CD14-positive monocyte (primary cell): ENCODE results near the gene PHF12. TPM values are rescaled to one million over a fixed set of nuclear protein-coding genes. Genes with fewer than 3 reads are reported as not detected.
A peak's percentile ranks its signal among the peaks of the same experiment; 100 is the strongest.

Source experiments
- DNase-seq, 3 donors: peaks; one replicate each; pipeline ENCODE4 v3.0.0-alpha.2; 2011 to 2022
- H2AFZ ChIP-seq: 2 replicates; pipeline ENCODE4 v1.6.0; 2012; ENCODE audit warnings: mild to moderate bottlenecking, low read depth, low read length, inconsistent platforms; ENCODE audit not compliant: insufficient read depth, poor library complexity, severe bottlenecking
- H3K27ac ChIP-seq, 2 donors: 1 replicate in 1 of 2; 2 replicates in 1 of 2; pipeline ENCODE4 v1.5.1; 2012 to 2013; ENCODE audit warnings: low read length in 2 of 2, control low read depth in 1 of 2, inconsistent platforms in 1 of 2, low read depth in 1 of 2, mild to moderate bottlenecking in 1 of 2
- H3K27me3 ChIP-seq, 2 donors: one replicate each; pipeline versions ENCODE4 v1.6.0 to v1.6.1; 2011 to 2013; ENCODE audit warnings: low read length in 2 of 2; ENCODE audit not compliant: control insufficient read depth in 2 of 2, insufficient read depth in 2 of 2
- H3K36me3 ChIP-seq, 2 donors: replicated peaks in 1 of 2; 1 replicate in 1 of 2; 2 replicates in 1 of 2; pipeline versions ENCODE4 v1.5.1 to v1.6.1; 2012 to 2013; ENCODE audit warnings: low read length in 2 of 2, control low read depth in 1 of 2, inconsistent platforms in 1 of 2, mild to moderate bottlenecking in 1 of 2; ENCODE audit not compliant: insufficient read depth in 2 of 2, control insufficient read depth in 1 of 2
- H3K4me1 ChIP-seq, 2 donors: 1 replicate in 1 of 2; 2 replicates in 1 of 2; pipeline versions ENCODE4 v1.5.1 to v1.6.1; 2012 to 2013; ENCODE audit warnings: low read length in 2 of 2, control low read depth in 1 of 2, inconsistent platforms in 1 of 2, mild to moderate bottlenecking in 1 of 2, moderate library complexity in 1 of 2; ENCODE audit not compliant: insufficient read depth in 2 of 2, control insufficient read depth in 1 of 2
- H3K4me2 ChIP-seq: replicated peaks from 2 replicates; pipeline ENCODE3; 2012; ENCODE audit warnings: low read length, moderate library complexity, mild to moderate bottlenecking; ENCODE audit not compliant: poor library complexity, severe bottlenecking; ENCODE audit errors: extremely low read depth
- H3K4me3 ChIP-seq, 3 experiments: fragments of 200-600 bp in 1 of 3; sonication (generic) in 1 of 3; replicated peaks in 1 of 3; 1 replicate in 2 of 3; 2 replicates in 1 of 3; pipeline ENCODE4 v1.5.1; 2011 to 2013; ENCODE audit warnings: low read length in 3 of 3, mild to moderate bottlenecking in 3 of 3, control low read depth in 2 of 3, low read depth in 2 of 3, inconsistent platforms in 1 of 3, moderate library complexity in 1 of 3
- H3K79me2 ChIP-seq: 2 replicates; pipeline ENCODE4 v1.6.0; 2012; ENCODE audit warnings: mild to moderate bottlenecking, control low read depth, inconsistent platforms, low read length, moderate library complexity; ENCODE audit not compliant: insufficient read depth
- H3K9ac ChIP-seq: 2 replicates; pipeline ENCODE4 v1.6.0; 2017; ENCODE audit warnings: low read length, mild to moderate bottlenecking; ENCODE audit not compliant: insufficient read depth, poor library complexity, severe bottlenecking
- H3K9me3 ChIP-seq, 2 donors: replicated peaks in 1 of 2; 1 replicate in 1 of 2; 2 replicates in 1 of 2; pipeline versions ENCODE4 v1.5.1 to v1.6.1; 2012 to 2013; ENCODE audit warnings: low read length in 2 of 2, control low read depth in 1 of 2; ENCODE audit not compliant: control insufficient read depth in 1 of 2, insufficient read depth in 1 of 2
- H4K20me1 ChIP-seq: 2 replicates; pipeline ENCODE4 v1.6.0; 2012; ENCODE audit warnings: mild to moderate bottlenecking, low read length, control low read depth, moderate library complexity; ENCODE audit not compliant: insufficient read depth
- H3K27ac Mint-ChIP-seq, 7 donors: one replicate each; pipeline ENCODE4 v1.8.0; 2020; ENCODE audit warnings: mild to moderate bottlenecking in 7 of 7, mixed read lengths in 7 of 7, moderate library complexity in 6 of 7, inconsistent platforms in 2 of 7
- H3K27me3 Mint-ChIP-seq, 3 donors: one replicate each; pipeline ENCODE4 v1.8.0; 2021 to 2022; ENCODE audit warnings: low read depth in 3 of 3, mild to moderate bottlenecking in 3 of 3, mixed read lengths in 3 of 3, moderate library complexity in 3 of 3, inconsistent platforms in 1 of 3
- H3K36me3 Mint-ChIP-seq, 2 donors: one replicate each; pipeline ENCODE4 v1.8.0; 2020; ENCODE audit warnings: mixed read lengths in 2 of 2, inconsistent platforms in 1 of 2, mild to moderate bottlenecking in 1 of 2
- H3K4me1 Mint-ChIP-seq: one replicate; pipeline ENCODE4 v1.8.0; 2020; ENCODE audit warnings: mild to moderate bottlenecking, mixed read lengths
- H3K4me3 Mint-ChIP-seq, 2 donors: one replicate each; pipeline ENCODE4 v1.8.0; 2020; ENCODE audit warnings: mild to moderate bottlenecking in 2 of 2, mixed read lengths in 2 of 2, moderate library complexity in 1 of 2
- H3K9me3 Mint-ChIP-seq, 7 donors: one replicate each; pipeline ENCODE4 v1.8.0; 2020 to 2022; ENCODE audit warnings: mixed read lengths in 7 of 7, mild to moderate bottlenecking in 6 of 7, moderate library complexity in 6 of 7, inconsistent platforms in 2 of 7
- WGBS: methylation state at CpG from one replicate; pipeline ENCODE4 v1.1.5; 2013; ENCODE audit warnings: missing lambda C conversion rate; ENCODE audit not compliant: insufficient coverage; 5-methylcytosine and 5-hydroxymethylcytosine counted together
- intact Hi-C, 2 donors: fragments of 100-400 bp; cut with micrococcal nuclease; formaldehyde crosslinking; loops; one replicate each; pipeline versions ENCODE4 v1.15.0 to v1.15.1; 2023
- polyA plus RNA-seq, 3 donors: library from polyadenylated mRNA; depleted of rRNA in 1 of 3; unstranded in 2 of 3; stranded (reverse) in 1 of 3; fragments of 300-500 nt in 2 of 3; fragments of >200 nt in 1 of 3; fragmentation: Illumina TruSeq in 2 of 3; gene quantifications; 1 replicate in 2 of 3; 2 replicates in 1 of 3; pipeline ENCODE4 v1.2.3, GENCODE V29; 2012 to 2021
- TF ChIP-seq, protein P1 (sequence below): fragments of 200-600 bp; IDR thresholded peaks from one replicate; pipeline ENCODE4 v1.8.0; 2022; ENCODE audit warnings: antibody characterized with exemption, mild to moderate bottlenecking

Gene PHF12
- polyA plus RNA-seq, 3 donors = 1.4 to 62.5 (median 2.5) TPM

DNA sequence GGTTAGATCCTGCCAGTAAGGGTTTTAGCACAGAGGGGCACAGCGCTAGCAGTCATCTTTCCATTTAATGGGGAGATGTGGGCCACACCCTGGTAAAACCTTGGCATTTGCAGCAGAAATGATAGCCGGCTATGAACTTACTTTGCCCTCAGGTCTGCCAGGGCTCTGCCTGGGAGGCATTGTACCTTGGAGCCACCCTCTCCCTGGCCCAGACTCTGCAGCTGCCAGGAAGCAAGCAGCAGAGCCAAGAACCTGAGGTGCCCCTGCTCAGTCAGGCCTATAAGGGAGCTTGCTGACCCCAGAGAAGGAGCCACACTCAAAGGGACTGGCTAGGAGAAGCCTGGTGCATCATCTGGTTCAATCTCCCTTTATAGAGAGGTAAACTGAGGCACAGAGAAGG lies 23.7 kb upstream of the PHF12 start:
- H3K27ac ChIP-seq = no peak overlapping the region
- Mint-ChIP-seq H3K36me3 (no peaks in the 10 kb centered on the region), H3K27me3 (peaks cover 0 to 6% (median 3%) of the 10 kb centered on the region in 3 donors), H3K27ac (no peak overlapping the region), H3K4me3 (no peak overlapping the region), H3K9me3 (peaks cover 0 to 2% (median 0%) of the 10 kb centered on the region in 7 donors), H3K4me1 (peaks cover 10% of the 10 kb centered on the region)
- no peaks in the 10 kb centered on the region for H3K9me3 ChIP-seq
- whole genome bisulfite sequencing = 94% methylated on average over 2 of the region's 2 CpGs
- H3K4me2 ChIP-seq = no peak overlapping the region
- no peaks in the 10 kb centered on the region for H3K4me1 ChIP-seq
- intact Hi-C loops = no loop called here
- no peaks in the 10 kb centered on the region for H3K79me2 ChIP-seq
- DNase-seq = no peak
- H3K36me3 ChIP-seq = no peaks in the 10 kb centered on the region
- TF ChIP-seq, protein P1, sequence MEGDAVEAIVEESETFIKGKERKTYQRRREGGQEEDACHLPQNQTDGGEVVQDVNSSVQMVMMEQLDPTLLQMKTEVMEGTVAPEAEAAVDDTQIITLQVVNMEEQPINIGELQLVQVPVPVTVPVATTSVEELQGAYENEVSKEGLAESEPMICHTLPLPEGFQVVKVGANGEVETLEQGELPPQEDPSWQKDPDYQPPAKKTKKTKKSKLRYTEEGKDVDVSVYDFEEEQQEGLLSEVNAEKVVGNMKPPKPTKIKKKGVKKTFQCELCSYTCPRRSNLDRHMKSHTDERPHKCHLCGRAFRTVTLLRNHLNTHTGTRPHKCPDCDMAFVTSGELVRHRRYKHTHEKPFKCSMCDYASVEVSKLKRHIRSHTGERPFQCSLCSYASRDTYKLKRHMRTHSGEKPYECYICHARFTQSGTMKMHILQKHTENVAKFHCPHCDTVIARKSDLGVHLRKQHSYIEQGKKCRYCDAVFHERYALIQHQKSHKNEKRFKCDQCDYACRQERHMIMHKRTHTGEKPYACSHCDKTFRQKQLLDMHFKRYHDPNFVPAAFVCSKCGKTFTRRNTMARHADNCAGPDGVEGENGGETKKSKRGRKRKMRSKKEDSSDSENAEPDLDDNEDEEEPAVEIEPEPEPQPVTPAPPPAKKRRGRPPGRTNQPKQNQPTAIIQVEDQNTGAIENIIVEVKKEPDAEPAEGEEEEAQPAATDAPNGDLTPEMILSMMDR = no peak
- H2AFZ ChIP-seq = no peak overlapping the region
- no peaks in the 10 kb centered on the region for H3K27me3 ChIP-seq
- H4K20me1 ChIP-seq = no peaks in the 10 kb centered on the region
- no peak overlapping the region for H3K9ac ChIP-seq
- H3K4me3 ChIP-seq = no peak overlapping the region

DNA sequence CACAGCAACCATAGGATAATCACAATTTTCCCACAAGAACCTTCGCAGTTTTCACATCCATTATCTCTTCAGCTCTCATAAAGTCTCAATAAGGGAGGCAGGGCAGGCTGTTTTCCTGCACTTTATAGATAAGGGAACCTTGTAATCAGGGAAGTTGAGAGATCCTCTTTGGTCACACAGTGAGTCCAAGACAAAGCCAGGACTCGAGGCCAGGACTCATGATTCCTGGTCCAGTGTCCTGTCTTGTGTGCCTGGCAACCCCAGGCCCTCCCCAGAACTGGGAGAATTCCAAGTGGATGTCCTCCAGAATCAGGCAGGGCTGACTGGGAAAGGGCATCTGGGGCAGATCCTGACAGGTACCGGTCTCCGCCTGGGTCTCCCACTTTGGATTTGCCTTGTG lies 23.1 kb upstream of the PHF12 start:
- Mint-ChIP-seq H3K9me3 (peaks cover 0 to 2% (median 0%) of the 10 kb centered on the region in 7 donors), H3K4me1 (peaks cover 10% of the 10 kb centered on the region), H3K4me3 (peak overlapping the region in 1 of 2 donors; percentile 62), H3K36me3 (no peaks in the 10 kb centered on the region), H3K27ac (peak overlapping the region in 5 of 7 donors; percentile 5 to 69 (median 52)), H3K27me3 (peaks cover 0 to 6% (median 3%) of the 10 kb centered on the region in 3 donors)
- no peak overlapping the region for H3K9ac ChIP-seq
- H3K4me2 ChIP-seq = no peak overlapping the region
- TF ChIP-seq, protein P1 = no peak
- H3K4me1 ChIP-seq = no peaks in the 10 kb centered on the region
- H3K27me3 ChIP-seq = no peaks in the 10 kb centered on the region
- intact Hi-C loops = no loop called here
- H3K9me3 ChIP-seq = no peaks in the 10 kb centered on the region
- no peaks in the 10 kb centered on the region for H3K36me3 ChIP-seq
- no peak overlapping the region for H2AFZ ChIP-seq
- H3K4me3 ChIP-seq = no peak overlapping the region
- H4K20me1 ChIP-seq = no peaks in the 10 kb centered on the region
- DNase-seq = no peak
- WGBS = 83% methylated on average over 3 of the region's 4 CpGs
- no peaks in the 10 kb centered on the region for H3K79me2 ChIP-seq
- H3K27ac ChIP-seq = no peak overlapping the region
